Measurements from ENCODE around the gene HNRNPUL2. TPM values are rescaled to one million over a fixed set of nuclear protein-coding genes. Genes with fewer than 3 reads are reported as not detected.

HNRNPUL2 gene
- total and polyA plus RNA-seq, 4 donors, result 25.6 to 53.1 (median 35.5) TPM

DNA sequence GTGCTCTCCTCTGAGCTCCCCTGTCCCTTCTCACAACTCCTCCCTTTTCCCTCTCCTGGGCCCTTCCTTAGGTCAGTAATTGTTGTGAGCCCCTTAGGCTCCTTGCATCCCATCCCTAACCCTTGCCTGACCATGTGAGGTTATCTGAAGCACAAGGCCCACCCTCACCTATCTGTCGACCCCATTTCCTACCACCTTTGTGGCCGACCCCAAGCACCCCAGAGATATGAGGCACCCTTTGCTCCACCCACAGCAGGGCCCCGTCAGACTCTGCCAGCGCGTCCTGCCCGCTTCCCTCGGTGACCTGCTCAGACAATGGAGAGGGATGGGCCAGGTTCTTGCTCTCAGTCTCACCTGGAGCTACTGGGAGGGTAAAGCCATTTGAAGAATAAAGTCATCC is 18.5 kb downstream of the HNRNPUL2 start:
- Histone ChIP-seq H3K4me3 (peak overlapping the region; percentile 9), H3K9ac (ENCODE audit: insufficient read depth in 1 of 2, low read length in 2 of 2) (peak overlapping the region; percentile 63 to 98), H3K4me1 (ENCODE audit: control insufficient read depth in 5 of 5, insufficient read depth in 5 of 5, low read length in 5 of 5) (peaks cover 1 to 47% (median 17%) of the 10 kb centered on the region in 5 donors), H3K9me3 (ENCODE audit: control insufficient read depth in 4 of 4, insufficient read depth in 3 of 4, low read length in 3 of 4) (no peaks in the 10 kb centered on the region), H3K27ac (ENCODE audit: low read depth in 1 of 2, low read length in 1 of 2) (peak overlapping the region; percentile 91 to 99), H3K27me3 (ENCODE audit: control insufficient read depth in 3 of 3, insufficient read depth in 3 of 3, low read length in 2 of 3) (no peaks in the 10 kb centered on the region), H3K36me3 (ENCODE audit: control insufficient read depth in 4 of 4, insufficient read depth in 4 of 4, low read length in 4 of 4) (peaks cover 2 to 16% (median 8%) of the 10 kb centered on the region in 4 donors)
- WGBS, 2 donors, result 2 to 3% methylated on average over 7 of the region's 7 CpGs
- TF ChIP-seq, protein P1, sequence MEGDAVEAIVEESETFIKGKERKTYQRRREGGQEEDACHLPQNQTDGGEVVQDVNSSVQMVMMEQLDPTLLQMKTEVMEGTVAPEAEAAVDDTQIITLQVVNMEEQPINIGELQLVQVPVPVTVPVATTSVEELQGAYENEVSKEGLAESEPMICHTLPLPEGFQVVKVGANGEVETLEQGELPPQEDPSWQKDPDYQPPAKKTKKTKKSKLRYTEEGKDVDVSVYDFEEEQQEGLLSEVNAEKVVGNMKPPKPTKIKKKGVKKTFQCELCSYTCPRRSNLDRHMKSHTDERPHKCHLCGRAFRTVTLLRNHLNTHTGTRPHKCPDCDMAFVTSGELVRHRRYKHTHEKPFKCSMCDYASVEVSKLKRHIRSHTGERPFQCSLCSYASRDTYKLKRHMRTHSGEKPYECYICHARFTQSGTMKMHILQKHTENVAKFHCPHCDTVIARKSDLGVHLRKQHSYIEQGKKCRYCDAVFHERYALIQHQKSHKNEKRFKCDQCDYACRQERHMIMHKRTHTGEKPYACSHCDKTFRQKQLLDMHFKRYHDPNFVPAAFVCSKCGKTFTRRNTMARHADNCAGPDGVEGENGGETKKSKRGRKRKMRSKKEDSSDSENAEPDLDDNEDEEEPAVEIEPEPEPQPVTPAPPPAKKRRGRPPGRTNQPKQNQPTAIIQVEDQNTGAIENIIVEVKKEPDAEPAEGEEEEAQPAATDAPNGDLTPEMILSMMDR (IDR thresholded peaks at IDR 0.05; ENCODE audit: control extremely low read depth, extremely low read depth), result no peak
- ATAC-seq (ENCODE audit: insufficient read depth, low FRiP score) (no peak), DNase-seq (no peak)

DNA sequence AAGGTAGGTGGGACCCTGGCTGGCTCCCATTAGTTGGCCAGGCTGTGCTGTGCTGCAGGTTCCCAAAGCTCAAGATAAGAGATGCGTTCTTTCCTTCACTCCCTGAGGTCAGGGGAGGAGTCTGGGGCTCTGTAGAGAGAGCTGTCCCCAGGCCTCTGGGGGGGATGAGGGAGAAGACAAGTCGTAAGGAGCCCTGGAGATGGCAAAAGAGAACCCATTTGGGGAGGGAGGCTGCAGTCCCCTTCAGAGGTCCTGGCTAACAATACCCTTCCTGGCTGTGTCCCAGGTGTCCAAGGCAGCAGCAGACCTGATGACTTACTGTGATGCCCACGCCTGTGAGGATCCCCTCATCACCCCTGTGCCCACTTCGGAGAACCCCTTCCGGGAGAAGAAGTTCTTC is 18.9 kb downstream of the HNRNPUL2 start:
- no peaks in the 10 kb centered on the region for H3K9me3 ChIP-seq (ENCODE audit: control insufficient read depth in 4 of 4, insufficient read depth in 3 of 4, low read length in 3 of 4)
- peak overlapping the region; percentile 63 to 98 for H3K9ac ChIP-seq (ENCODE audit: insufficient read depth in 1 of 2, low read length in 2 of 2)
- no peak for ATAC-seq (ENCODE audit: insufficient read depth, low FRiP score)
- no peak overlapping the region for H3K4me3 ChIP-seq
- H3K36me3 ChIP-seq (ENCODE audit: control insufficient read depth in 4 of 4, insufficient read depth in 4 of 4, low read length in 4 of 4), result peaks cover 0 to 16% (median 7%) of the 10 kb centered on the region in 4 donors
- no peaks in the 10 kb centered on the region for H3K27me3 ChIP-seq (ENCODE audit: control insufficient read depth in 3 of 3, insufficient read depth in 3 of 3, low read length in 2 of 3)
- H3K27ac ChIP-seq (ENCODE audit: low read depth in 1 of 2, low read length in 1 of 2), result peak overlapping the region in 1 of 2 donors; percentile 99
- TF ChIP-seq, protein P1 (IDR thresholded peaks at IDR 0.05; ENCODE audit: control extremely low read depth, extremely low read depth), result no peak
- peak in 1 of 3 donors; percentile 14 for DNase-seq
- peaks cover 0 to 47% (median 17%) of the 10 kb centered on the region in 5 donors for H3K4me1 ChIP-seq (ENCODE audit: control insufficient read depth in 5 of 5, insufficient read depth in 5 of 5, low read length in 5 of 5)
- WGBS, 2 donors, result 81 to 87% methylated on average over 5 of the region's 5 CpGs

DNA sequence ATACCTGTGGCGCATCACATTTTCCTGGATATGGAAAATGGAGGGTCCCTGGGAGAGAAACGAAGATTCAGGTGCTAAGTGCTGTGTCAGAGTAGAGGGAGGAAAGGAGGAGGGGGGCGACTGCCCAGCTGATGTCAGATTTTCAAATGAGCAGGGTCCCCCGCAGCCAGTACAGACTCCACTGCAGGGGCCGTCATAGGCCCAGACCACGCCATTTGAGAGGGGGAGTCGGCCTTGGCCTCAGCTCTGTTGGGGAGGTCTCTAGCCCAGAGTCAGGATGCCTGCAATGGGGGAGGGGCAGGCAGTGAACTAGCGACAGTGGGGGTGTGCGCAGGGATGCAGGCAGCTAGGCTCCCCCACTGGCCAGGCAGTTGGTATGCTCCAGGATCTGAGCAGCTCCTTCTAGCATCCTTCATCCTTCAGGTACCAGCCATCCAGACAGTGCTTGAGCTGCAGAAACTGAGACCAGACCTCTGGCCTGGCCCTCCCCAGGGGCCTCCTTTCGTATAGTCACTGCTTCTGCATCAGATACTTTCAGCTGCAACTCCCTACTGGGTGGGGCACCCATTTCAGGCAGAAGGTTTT is 19.9 kb downstream of the HNRNPUL2 start, which contains the start of the genes BSCL2 and GNG3:
Gene BSCL2 (minus strand): TSS at position 148 of the 585 bp plus-strand sequence. CDS start 229 bp downstream, outside the sequence.
Gene GNG3 (plus strand): TSS at position 400 of the 585 bp plus-strand sequence. CDS start 620 bp downstream, outside the sequence.
- Histone ChIP-seq H3K27ac (ENCODE audit: low read depth in 1 of 2, low read length in 1 of 2) (peak within 1 kb of the TSS; percentile 73 to 99), H3K4me1 (ENCODE audit: control insufficient read depth in 5 of 5, insufficient read depth in 5 of 5, low read length in 5 of 5) (peaks cover 0 to 47% (median 17%) of the 10 kb centered on the region in 5 donors), H3K36me3 (ENCODE audit: control insufficient read depth in 4 of 4, insufficient read depth in 4 of 4, low read length in 4 of 4) (peaks cover 0 to 12% (median 6%) of the 10 kb centered on the region in 4 donors), H3K9ac (ENCODE audit: insufficient read depth in 1 of 2, low read length in 2 of 2) (peak within 1 kb of the TSS in 1 of 2 donors; percentile 98), H3K9me3 (ENCODE audit: control insufficient read depth in 4 of 4, insufficient read depth in 3 of 4, low read length in 3 of 4) (no peaks in the 10 kb centered on the region), H3K4me3 (peak within 1 kb of the TSS; percentile 46), H3K27me3 (ENCODE audit: control insufficient read depth in 3 of 3, insufficient read depth in 3 of 3, low read length in 2 of 3) (no peaks in the 10 kb centered on the region)
- WGBS, 2 donors, result 83 to 86% methylated on average over 10 of the region's 10 CpGs
- TF ChIP-seq, protein P1 (IDR thresholded peaks at IDR 0.05; ENCODE audit: control extremely low read depth, extremely low read depth), result no peak
- no peak for ATAC-seq (ENCODE audit: insufficient read depth, low FRiP score)
- DNase-seq, result peak; percentile 48 to 64 (median 50)
